Astrocyte (in vitro differentiated cells and primary cell): ENCODE measurements around the gene TANGO6.
"Not testable (repeated sequence)": the region's sequence is repeated elsewhere in the genome, so short reads cannot be mapped to it uniquely, and the experiment has no call there.

Source experiments
- EZH2 ChIP-seq: IDR thresholded peaks from 2 replicates; pipeline ENCODE4 v1.6.1; 2012; ENCODE audit warnings: mild to moderate bottlenecking, low read length, inconsistent platforms; ENCODE audit not compliant: insufficient read depth
- TF ChIP-seq, protein P1 (sequence below): IDR thresholded peaks from 2 replicates; pipeline ENCODE4 v1.5.1; 2011; ENCODE audit warnings: low read depth, mild to moderate bottlenecking, inconsistent platforms, low read length, moderate library complexity; ENCODE audit not compliant: insufficient read depth

DNA sequence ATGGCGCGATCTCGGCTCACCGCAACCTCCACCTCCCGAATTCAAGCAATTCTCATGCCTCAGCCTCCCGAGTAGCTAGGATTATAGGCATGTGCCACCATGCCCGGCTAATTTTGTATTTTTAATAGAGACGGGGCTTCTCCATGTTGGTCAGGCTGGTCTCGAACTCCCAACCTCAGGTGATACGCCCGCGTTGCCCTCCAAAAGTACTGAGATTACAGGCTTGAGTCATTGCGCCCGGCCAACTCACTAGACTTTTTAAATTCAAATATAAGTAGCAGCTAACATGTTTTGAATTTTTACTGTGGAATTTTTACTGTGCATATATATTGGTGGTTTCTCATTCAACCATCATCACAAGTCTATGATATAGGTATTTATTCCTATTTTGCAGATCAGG, 281.6 kb downstream of the TANGO6 start:
- TF ChIP-seq, protein P1, sequence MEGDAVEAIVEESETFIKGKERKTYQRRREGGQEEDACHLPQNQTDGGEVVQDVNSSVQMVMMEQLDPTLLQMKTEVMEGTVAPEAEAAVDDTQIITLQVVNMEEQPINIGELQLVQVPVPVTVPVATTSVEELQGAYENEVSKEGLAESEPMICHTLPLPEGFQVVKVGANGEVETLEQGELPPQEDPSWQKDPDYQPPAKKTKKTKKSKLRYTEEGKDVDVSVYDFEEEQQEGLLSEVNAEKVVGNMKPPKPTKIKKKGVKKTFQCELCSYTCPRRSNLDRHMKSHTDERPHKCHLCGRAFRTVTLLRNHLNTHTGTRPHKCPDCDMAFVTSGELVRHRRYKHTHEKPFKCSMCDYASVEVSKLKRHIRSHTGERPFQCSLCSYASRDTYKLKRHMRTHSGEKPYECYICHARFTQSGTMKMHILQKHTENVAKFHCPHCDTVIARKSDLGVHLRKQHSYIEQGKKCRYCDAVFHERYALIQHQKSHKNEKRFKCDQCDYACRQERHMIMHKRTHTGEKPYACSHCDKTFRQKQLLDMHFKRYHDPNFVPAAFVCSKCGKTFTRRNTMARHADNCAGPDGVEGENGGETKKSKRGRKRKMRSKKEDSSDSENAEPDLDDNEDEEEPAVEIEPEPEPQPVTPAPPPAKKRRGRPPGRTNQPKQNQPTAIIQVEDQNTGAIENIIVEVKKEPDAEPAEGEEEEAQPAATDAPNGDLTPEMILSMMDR = not testable (repeated sequence)
- not testable (repeated sequence) for TF ChIP-seq EZH2
